ENCODE data around the gene PPP1CA.
"Not testable (repeated sequence)": the region's sequence is repeated elsewhere in the genome, so short reads cannot be mapped to it uniquely, and the experiment has no call there.

PPP1CA gene

DNA sequence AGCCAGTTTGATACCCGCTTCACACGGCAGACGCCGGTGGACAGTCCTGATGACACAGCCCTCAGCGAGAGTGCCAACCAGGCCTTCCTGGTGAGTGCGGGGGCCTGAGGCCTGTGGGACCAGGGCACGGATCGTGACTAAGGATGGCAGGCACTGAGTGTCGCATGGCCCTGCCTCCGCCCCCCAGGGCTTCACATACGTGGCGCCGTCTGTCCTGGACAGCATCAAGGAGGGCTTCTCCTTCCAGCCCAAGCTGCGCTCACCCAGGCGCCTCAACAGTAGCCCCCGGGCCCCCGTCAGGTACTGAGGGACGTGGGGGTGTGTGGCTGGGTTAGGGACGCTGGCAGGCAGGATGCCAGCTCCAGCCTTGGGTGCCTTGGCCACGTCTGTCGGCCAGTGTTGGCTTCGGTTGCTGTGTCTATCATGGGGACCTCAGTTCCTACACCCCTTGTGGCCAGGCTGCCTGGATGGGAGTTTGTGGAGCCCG lies 32.8 kb upstream of the PPP1CA start:
- DNase-seq = no peak

DNA sequence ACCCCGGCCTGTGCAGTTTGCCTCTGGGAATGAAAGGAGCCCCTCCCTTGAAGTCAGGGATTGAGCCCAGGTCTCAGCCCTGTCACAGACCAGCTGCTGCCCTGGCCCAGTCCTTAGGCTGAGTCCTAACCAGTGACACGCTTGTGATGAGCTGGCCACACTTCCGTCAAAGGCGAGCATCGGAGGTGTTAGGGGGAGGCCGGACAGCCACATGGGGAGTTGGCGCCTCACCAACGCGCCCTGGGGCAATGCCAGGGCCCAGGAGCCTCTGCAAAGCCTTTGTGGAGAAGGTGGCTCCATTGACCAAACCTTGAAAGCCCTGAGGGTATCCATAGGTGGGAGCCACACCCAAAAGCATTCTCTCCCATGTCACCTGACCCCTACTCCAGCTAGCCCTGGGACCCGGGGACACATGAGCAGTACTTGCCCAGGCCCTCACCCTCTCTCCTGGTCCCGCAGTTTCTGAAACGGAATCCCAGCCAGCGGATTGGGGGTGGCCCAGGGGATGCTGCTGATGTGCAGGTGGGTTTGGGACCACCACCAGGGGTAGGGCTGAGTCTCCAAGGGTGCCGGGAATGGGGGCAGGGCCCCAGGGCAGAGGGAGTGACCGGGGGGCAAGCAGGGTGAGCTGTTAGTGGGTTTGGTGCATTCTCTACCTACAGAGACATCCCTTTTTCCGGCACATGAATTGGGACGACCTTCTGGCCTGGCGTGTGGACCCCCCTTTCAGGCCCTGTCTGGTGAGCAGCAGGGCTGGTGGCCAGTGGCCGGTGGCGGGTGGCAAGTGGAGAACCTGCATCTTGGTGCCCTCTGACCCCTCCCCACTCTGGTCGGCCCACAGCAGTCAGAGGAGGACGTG lies 32.1 kb upstream of the PPP1CA start:
- DNase-seq = no peak

DNA sequence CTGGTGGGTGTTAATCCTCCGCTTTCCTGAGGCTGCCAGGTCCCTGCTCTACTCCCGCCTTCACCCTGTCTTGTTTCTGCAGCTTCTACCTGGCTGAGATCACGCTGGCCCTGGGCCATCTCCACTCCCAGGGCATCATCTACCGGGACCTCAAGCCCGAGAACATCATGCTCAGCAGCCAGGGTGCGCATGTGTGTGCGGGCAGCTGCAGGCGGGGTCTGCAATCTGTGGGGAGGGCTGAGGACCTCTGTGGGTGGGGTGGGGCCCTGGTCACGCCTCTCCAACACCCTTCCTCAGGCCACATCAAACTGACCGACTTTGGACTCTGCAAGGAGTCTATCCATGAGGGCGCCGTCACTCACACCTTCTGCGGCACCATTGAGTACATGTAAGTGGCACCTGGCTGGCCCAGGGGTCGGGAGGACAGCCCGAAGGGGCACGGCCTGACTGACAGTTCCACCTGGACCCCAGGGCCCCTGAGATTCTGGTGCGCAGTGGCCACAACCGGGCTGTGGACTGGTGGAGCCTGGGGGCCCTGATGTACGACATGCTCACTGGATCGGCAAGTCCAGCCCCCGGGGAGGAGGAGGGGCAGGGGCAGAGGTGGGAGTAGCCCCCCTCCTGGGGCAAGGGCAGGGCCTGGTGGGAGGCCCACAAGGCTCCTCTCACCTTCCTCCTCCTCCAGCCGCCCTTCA lies 31.1 kb upstream of the PPP1CA start:
- no peak for DNase-seq

DNA sequence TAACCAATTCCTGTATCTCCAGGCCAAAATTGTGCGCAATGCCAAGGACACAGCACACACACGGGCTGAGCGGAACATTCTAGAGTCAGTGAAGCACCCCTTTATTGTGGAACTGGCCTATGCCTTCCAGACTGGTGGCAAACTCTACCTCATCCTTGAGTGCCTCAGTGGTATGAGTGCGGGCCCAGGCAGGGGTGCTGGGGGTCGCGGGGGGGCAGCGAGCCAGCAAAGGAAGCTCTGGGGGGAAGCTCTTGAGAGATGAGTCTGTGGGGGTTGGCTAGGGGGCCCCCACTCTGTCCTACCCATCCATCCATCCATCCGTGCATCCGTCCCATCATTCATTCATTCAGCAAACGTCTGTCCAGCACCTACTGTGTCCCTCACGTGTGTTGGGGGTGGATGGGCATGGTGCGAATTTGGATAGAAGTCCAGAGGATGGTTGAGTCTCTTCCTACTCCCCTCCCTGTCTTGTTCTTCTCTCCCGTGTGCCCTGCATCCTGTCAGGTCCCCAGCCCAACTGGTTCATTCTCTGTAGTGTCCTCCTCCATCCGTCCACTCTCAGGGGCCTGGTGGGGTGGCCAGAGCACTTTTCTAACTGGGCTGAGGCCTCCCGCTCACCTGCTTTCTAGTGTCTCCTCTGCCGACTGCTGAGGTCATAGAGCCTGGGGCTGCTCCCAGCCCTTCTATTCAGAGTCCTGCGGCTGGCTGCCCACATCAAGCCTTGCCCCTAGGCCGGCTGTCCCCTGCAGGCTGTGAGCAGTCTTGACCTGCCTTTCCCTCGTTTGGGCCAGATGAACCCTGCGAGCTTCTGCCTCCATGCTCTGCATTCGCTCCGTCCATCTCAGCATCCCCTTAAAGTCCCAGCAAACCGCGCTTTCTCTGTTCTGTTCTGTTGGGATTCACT lies 29.9 kb upstream of the PPP1CA start:
- DNase-seq = no peak

DNA sequence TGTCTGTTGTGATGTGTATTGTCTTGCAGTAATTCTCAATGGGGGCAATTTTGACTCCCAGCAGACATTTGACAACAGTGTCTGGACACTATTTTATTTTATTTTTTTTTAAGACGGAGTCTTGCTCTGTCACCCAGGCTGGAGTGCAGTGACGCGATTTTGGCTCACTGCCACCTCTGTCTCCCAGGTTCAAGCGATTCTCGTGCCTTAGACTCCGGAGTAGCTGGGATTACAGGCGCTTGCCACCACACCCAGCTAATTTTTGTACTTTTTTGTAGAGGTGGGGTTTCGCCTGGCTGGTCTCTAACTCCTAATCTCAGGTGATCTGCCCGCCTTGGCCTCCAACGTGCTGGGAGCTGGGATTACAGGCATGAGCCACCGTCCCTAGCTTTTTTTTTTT lies 28.1 kb upstream of the PPP1CA start:
- DNase-seq = no peak

DNA sequence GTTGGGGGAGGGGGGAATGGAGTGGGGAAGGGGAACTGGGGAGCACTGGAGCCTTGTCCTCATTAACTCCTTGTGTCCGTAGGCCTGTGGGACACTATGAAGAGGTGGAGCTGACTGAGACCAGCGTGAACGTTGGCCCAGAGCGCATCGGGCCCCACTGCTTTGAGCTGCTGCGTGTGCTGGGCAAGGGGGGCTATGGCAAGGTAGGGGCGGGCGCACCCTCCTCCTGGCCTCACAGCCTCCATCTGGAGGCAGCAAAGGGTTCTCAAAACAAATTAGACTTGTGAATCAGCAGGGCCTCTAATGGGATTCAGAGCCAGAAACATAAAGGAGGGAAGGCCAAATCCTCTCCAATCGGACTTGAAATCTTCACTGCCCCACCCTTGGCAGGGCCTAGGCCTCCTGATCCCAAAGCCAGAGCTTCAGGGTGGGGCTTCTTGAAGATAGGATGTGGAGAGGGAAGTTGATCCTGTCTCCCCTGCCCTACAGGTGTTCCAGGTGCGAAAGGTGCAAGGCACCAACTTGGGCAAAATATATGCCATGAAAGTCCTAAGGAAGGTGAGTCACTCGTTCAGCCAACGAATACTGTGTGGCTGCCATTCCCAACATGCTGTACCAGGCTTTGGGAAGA lies 27.5 kb upstream of the PPP1CA start:
- DNase-seq = no peak

DNA sequence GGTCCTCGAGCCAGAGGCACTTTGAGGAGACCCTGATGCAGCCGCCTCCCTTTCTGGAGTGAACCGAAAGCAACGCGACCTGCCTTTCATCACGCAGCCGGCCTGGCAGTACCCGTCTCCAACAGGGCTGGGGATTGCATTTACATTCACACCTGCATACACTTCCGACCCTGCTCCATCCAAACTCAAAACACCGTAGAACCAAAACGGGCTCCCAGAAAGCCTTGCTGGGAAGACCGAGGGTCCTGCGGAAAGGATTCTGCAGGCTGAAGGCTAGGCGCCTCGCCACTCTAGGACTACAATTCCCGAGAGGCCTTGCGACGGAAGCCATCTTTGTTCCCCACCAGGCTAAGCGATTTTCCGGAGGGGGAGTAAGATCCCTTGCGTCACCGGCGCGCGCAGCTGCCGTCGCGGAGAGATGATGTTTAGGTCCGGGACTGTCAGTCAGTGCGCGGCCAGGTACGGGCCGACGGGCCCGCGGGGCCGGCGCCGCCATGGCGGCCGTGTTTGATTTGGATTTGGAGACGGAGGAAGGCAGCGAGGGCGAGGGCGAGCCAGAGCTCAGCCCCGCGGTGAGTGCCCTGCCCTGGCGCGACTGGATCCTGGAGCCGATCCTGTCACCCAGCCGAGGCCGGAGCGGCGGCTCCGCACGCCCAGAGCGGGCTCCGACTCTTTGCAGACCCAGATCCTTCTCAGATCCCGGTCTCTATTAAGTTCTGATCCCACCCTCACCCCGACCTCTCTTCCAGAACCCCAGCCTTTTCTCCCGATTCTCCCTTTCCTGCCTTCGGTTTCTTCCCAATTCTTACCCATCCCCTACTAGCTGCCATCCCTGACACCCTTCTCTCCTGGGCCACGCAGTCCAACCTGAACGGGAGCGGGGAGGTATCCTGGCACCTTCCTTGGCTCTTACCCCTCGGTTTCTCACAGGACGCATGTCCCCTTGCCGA lies 26.7 kb upstream of the PPP1CA start, which contains the start of gene RPS6KB2:
RPS6KB2 (plus strand) TSS at position 443 of the 950 bp plus-strand sequence; CDS start at position 495, 52 bp downstream.
- DNase-seq = peak; percentile 94 to 95

DNA sequence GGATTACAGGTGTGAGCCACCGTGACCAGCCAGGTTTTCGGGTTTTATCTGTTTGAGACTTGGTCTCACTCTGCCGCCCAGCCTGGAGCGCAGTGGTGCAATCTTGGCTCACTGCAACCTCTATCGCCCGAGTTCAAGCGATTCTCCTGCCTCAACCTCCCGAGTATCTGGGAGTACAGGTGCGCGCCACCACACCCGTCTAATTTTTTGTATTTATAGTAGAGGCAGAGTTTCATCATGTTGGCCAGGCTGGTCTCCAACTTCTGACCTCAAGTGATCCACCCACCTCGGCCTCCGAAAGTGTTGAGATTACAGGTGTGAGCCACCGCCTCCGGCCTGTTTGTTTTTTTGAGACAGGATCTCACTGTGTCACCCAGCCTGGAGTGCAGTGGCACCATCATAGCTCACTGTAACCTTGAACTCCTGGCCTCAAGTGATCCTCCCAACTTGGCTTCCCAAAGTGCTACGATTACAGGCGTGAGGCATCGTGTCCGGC lies 25.8 kb upstream of the PPP1CA start:
- DNase-seq = not testable (repeated sequence)

DNA sequence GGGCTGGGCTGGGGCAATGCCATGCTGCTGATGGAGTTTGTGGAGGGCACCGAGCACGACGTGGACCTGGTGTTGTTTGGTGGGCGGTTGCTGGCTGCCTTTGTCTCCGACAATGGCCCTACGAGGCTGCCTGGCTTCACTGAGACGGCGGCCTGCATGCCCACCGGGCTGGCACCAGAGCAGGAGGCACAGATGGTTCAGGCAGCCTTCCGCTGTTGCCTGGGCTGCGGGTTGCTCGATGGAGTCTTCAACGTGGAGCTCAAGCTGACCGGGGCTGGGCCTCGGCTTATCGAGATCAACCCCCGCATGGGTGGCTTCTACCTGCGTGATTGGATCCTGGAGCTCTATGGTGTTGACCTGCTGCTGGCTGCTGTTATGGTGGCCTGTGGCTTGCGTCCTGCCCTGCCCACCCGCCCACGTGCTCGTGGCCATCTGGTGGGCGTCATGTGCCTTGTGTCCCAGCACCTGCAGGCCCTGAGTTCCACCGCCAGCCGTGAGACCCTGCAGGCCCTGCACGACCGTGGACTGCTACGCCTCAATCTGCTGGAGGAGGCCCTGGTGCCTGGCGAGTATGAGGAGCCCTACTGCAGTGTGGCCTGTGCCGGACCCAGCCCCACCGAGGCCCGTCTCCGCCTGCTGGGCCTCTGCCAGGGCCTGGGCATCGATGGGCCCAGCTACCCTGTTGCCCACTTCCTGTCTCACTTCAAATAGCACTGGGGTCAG lies 22.4 kb upstream of the PPP1CA start:
- DNase-seq = no peak

DNA sequence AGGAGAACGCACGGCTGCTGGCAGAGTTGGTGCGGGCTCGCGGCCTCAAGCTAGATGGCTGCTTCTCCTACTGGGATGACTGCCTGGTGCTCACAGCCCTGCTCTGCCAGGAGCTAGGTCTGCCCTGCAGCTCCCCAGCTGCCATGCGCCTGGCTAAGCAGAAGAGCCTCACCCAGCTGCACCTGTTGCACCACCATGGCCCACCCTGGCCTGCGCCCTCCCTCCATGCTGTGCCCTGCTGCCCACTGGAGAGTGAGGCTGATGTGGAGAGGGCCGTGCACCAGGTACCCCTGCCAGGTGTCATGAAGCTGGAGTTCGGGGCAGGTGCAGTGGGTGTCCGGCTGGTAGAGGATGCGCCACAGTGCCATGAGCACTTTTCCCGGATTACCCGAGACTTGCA lies 21.8 kb upstream of the PPP1CA start:
- DNase-seq = no peak

DNA sequence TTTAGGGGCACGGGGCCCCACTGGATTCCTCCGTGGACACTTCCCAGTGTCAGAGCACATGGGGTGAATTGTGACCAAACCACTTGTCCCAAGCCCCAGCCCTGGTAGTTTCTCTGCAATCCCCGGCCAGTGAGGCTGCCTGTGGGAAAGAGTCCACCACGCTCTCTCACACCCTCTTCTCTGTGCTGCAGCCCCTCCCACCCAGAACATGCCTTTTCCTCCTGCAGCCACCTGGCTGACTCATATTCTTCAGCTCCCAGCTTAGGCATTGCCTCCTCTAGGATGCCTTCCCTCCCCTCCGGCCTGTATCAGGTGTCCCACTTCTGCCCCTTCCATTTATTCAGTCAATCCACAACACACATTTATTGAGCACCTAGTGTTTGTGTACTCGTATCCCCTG lies 21.2 kb upstream of the PPP1CA start:
- no peak for DNase-seq

DNA sequence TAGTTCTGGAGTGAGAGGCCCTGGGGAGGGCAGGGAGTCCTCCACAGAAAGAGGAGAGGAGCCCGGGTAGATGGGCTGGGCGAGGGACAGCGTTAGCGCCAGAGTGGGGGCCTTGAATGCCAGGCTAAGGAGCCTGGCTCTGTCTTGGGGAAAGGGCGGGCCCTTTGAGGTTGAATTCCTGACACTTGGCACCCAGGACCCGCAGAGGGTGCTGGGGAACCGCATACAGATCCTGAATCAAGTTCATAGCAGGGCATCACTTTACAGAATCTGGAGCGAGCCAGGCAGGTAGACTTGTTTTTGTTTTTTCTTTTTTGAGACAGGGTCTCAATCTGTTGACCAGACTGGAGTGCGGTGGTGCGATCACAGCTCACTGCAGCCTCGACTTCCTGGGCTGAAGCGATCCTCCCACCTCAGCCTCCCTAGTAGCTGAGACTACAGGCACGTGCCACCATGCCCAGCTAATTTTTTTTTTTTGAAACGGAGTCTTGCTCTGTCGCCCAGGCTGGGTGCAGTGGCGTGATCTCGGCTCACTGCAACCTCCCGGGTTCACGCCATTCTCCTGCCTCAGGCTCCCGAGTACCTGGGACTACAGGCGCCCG lies 19.9 kb upstream of the PPP1CA start:
- no peak for DNase-seq

DNA sequence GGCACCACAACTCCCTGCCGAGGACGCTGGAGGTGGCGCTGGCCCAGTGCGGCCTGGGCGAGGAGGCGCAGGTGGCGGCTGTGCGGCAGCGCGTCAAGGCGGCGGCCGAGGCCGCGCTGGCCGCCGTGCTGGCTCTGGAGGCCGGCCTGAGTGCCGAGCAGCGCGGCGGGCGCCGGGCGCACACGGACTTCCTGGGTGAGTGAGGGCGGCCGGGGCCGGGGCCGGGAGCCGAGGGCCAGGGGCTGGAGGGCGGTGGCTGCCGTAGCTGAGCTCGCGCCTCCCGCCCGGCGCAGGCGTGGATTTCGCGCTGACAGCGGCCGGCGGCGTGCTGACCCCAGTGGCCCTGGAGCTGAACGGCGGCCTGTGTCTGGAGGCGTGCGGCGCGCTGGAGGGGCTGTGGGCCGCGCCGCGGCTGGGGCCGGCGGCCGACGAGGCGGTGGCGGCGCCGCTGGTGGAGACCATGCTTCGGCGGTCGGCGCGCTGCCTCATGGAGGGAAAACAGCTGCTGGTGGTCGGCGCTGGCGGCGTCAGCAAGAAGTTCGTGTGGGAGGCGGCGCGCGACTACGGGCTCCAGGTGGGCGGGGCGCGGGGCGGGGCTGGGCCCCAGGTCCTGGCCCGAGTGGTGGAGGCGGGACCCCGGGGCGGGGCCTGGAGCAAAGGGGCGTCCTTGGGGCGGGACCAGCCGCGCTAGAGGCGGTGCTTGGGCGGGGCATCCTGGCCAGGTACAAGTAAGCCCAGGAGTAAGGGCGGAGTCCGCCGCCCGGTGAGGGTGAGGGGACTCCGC lies 19.2 kb upstream of the PPP1CA start:
- peak; percentile 89 to 90 for DNase-seq

DNA sequence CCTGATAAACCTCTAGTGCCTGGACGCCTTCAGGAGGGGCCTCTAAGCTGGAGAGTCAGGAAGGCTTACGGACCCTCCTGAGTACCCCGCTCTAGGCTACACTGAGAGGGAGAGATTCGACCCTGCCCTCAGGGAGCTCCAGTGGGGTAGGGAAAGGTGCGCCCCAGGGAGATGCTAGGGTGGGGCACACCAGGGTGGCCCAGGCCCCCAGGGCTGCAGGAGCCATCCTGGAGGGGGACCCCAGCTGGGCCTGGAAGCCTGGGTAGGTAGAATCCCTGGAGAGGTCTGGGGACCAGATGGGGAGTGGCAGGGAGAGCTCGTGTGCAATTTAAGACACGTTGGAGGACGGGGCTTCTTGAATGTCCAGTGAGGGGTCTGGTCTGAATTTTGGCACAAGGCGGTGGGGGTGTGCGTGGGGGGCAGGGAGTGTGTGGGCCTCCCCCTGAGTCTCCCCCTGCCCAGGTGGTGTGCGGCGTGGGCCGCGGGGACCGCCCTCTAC lies 18.5 kb upstream of the PPP1CA start:
- no peak for DNase-seq

DNA sequence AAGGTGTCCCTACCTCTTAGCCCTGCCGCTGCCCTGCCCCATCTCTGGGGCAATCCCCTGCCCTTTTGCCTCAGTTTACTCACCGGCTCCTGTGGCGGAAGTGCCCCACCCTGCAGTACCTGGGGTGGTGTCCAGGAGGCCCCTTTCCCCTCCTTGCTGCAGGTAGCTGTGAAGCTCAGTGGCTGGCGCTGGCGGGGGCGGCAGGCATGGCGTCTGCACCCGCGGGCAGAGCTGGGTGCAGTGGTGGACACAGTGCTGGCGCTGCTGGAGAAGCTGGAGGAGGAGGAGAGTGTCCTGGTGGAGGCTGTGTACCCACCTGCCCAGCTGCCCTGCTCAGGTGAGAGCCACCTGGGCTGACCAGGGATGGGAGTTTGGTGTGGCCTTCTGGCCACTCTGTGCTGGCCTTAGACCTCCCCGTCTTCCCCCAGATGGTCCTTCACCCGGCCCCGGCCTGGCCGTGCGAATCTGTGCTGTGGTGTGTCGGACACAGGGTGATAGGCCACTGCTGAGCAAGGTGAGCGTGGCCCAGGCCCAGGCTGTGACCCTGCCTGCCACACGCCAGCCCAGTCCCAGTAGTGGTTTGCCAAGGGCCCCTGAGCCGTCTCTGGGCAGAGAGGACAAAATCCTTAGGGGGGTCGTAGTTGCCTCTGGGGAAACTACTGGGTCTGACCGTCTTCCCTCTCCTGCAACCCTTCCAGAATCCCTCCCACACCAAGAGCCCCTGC lies 17.8 kb upstream of the PPP1CA start:
- DNase-seq = no peak

DNA sequence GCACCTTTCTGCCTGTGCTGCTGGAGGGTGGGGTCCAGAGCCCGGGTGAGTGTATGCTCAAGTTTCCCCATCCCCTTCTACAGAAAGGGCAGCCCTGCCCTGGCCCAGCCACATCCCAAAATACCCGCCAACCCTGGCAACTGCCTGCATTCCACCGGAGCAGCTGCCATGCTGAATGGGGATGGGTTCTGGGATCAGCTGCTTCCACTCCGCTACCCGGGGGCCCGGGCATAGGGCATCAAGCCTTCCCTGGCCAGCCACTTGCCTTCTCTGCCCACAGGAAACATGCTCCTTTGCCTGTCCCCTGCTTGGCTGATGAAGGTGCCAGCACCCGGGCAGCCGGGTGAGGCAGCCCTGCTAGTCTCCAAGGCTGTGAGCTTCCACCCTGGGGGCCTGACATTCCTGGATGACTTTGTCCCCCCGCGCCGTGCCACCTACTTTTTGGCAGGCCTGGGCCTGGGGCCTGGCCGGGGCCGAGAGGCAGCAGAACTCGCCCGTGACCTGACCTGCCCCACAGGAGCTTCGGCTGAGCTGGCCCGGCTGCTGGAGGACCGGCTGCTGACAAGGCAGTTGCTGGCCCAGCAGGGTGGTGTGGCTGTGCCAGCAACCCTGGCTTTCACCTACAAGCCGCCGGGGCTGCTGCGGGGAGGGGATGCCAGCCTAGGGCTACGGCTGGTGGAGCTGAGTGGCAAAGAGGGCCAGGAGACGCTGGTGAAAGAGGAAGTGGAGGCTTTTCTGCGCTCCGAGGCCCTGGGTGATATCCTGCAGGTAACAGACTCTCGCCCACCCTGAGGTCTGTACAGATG lies 17.0 kb upstream of the PPP1CA start:
- peak; percentile 19 to 41 for DNase-seq

DNA sequence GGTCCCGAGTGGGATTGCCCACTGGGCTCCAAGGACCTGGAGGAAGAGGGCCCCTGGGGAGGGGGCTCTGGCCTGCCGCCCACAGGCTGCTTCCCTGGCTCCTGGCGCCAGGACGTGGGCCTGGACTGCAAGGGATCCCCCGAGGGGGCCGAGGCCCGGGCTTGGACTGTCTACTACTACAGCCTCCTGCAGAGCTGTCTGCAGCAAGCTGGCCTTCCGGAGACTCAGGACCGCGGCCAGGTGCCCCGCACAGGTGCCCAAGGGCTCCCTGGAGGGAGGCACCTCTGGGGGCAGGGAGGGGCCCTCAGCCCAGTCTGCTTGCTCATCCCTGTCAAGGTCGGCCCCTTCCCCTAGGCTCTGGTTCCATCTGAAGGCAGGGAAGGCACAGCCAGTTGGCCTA lies 15.8 kb upstream of the PPP1CA start:
- no peak for DNase-seq
